Activated naive CD4-positive, alpha-beta T cell treated with anti-CD3 and anti-CD28 coated beads, Interleukin-2, amount 50 U/mL, for 72 hours (primary cell): ENCODE results near the gene OR10J4. TPM values are rescaled to one million over a fixed set of nuclear protein-coding genes. Genes with fewer than 3 reads are reported as not detected.
"Not testable (repeated sequence)": the region's sequence is repeated elsewhere in the genome, so short reads cannot be mapped to it uniquely, and the experiment has no call there.

Source experiments
- ATAC-seq, 2 donors: fragments of 150-1000 bp; cut with Tn5 transposase; 2 replicates each; pipeline ENCODE4 v1.10.0; 2021; ENCODE audit warnings: mild to moderate bottlenecking in 2 of 2, moderate library complexity in 2 of 2
- DNase-seq, 2 donors: peaks; one replicate each; pipeline ENCODE4 v3.0.0; 2021 to 2022; ENCODE audit warnings: low spot score in 2 of 2
- H3K27ac Mint-ChIP-seq, 2 donors: one replicate each; pipeline ENCODE4 v1.8.0; 2022; ENCODE audit warnings: mild to moderate bottlenecking in 2 of 2, mixed read lengths in 2 of 2
- H3K36me3 Mint-ChIP-seq, 2 donors: one replicate each; pipeline ENCODE4 v1.8.0; 2022; ENCODE audit warnings: mixed read lengths in 2 of 2
- H3K9me3 Mint-ChIP-seq, 2 donors: one replicate each; pipeline ENCODE4 v1.8.0; 2022; ENCODE audit warnings: mixed read lengths in 2 of 2
- total RNA-seq, 2 donors: library from RNA; stranded (reverse); gene quantifications; one replicate each; pipeline ENCODE4 v1.2.3, GENCODE V29; 2022

Gene OR10J4
- total RNA-seq, result not detected

- Mint-ChIP-seq H3K27ac (no peak within 1 kb of the TSS), H3K36me3 (no peaks in the 10 kb centered on the region), H3K9me3 (no peaks in the 10 kb centered on the region)
- DNase-seq, result no peak
- no peak for ATAC-seq
These were observed at the start of gene OR10J4 for GRCh38 chr1:159431904-159432303. Gene OR10J4 (plus strand): TSS chr1:159432204.

- peaks cover 0 to 20% of the 10 kb centered on the region in 2 donors for H3K9me3 Mint-ChIP-seq
- H3K27ac Mint-ChIP-seq, result no peak overlapping the region
- DNase-seq (no peak), ATAC-seq (no peak)
- H3K36me3 Mint-ChIP-seq, result no peaks in the 10 kb centered on the region
These were observed 25.2 kb upstream of the OR10J4 start for GRCh38 chr1:159406821-159407220.

- H3K9me3 Mint-ChIP-seq, result peaks cover 0 to 20% of the 10 kb centered on the region in 2 donors
- ATAC-seq, result no peak
- DNase-seq, result no peak
- no peaks in the 10 kb centered on the region for H3K36me3 Mint-ChIP-seq
- H3K27ac Mint-ChIP-seq, result no peak overlapping the region
These were observed 23.1 kb upstream of the OR10J4 start for GRCh38 chr1:159408862-159409400.

GRCh38 chr1:159421821-159422220 is 10.2 kb upstream of the OR10J4 start:
- Mint-ChIP-seq H3K27ac (no peak overlapping the region), H3K9me3 (peaks cover 24 to 28% of the 10 kb centered on the region in 2 donors), H3K36me3 (peaks cover 5 to 21% of the 10 kb centered on the region in 2 donors)
- no peak for DNase-seq
- no peak for ATAC-seq

GRCh38 chr1:159428536-159428935 is 3.5 kb upstream of the OR10J4 start:
- ATAC-seq, result no peak
- no peak for DNase-seq
- no peak overlapping the region for H3K27ac Mint-ChIP-seq
- H3K36me3 Mint-ChIP-seq, result no peaks in the 10 kb centered on the region
- no peaks in the 10 kb centered on the region for H3K9me3 Mint-ChIP-seq

- DNase-seq, result no peak
- Mint-ChIP-seq H3K36me3 (no peaks in the 10 kb centered on the region), H3K27ac (no peak overlapping the region), H3K9me3 (no peaks in the 10 kb centered on the region)
- no peak for ATAC-seq
These were observed 2.7 kb upstream of the OR10J4 start for GRCh38 chr1:159429074-159429861.

GRCh38 chr1:159430985-159431384 is 1.0 kb upstream of the OR10J4 start:
- H3K27ac Mint-ChIP-seq, result no peak overlapping the region
- ATAC-seq (no peak), DNase-seq (no peak)
- no peaks in the 10 kb centered on the region for H3K36me3 Mint-ChIP-seq
- no peaks in the 10 kb centered on the region for H3K9me3 Mint-ChIP-seq

GRCh38 chr1:159436469-159436868 is 4.5 kb downstream of the OR10J4 start:
- Mint-ChIP-seq H3K36me3 (no peaks in the 10 kb centered on the region), H3K9me3 (no peaks in the 10 kb centered on the region), H3K27ac (no peak overlapping the region)
- no peak for DNase-seq
- ATAC-seq, result no peak

GRCh38 chr1:159439422-159439821 is 7.4 kb downstream of the OR10J4 start, which contains the start of gene OR10J1:
Gene OR10J1 (plus strand): TSS chr1:159439722. CDS start chr1:159439792, 70 bp downstream.
- Mint-ChIP-seq H3K9me3 (no peaks in the 10 kb centered on the region), H3K36me3 (no peaks in the 10 kb centered on the region), H3K27ac (no peak within 1 kb of the TSS)
- ATAC-seq, result no peak
- DNase-seq, result no peak

- DNase-seq (no peak), ATAC-seq (no peak)
- H3K36me3 Mint-ChIP-seq, result no peaks in the 10 kb centered on the region
- peaks cover 0 to 5% of the 10 kb centered on the region in 2 donors for H3K9me3 Mint-ChIP-seq
- H3K27ac Mint-ChIP-seq, result no peak overlapping the region
These were observed 9.4 kb downstream of the OR10J4 start for GRCh38 chr1:159441360-159441759.

- Mint-ChIP-seq H3K27ac (no peak overlapping the region), H3K9me3 (peaks cover 0 to 9% of the 10 kb centered on the region in 2 donors), H3K36me3 (peaks cover 0 to 3% of the 10 kb centered on the region in 2 donors)
- DNase-seq (no peak), ATAC-seq (no peak)
These were observed 10.4 kb downstream of the OR10J4 start for GRCh38 chr1:159442428-159442827.

- peaks cover 0 to 10% of the 10 kb centered on the region in 2 donors for H3K36me3 Mint-ChIP-seq
- DNase-seq (no peak), ATAC-seq (no peak)
- H3K9me3 Mint-ChIP-seq, result peaks cover 5 to 17% of the 10 kb centered on the region in 2 donors
- H3K27ac Mint-ChIP-seq, result no peak overlapping the region
These were observed 11.2 kb downstream of the OR10J4 start for GRCh38 chr1:159443066-159443750.

- ATAC-seq (no peak), DNase-seq (no peak)
These were observed 12.5 kb downstream of the OR10J4 start for GRCh38 chr1:159444511-159444910.

GRCh38 chr1:159448181-159448580 is 16.2 kb downstream of the OR10J4 start:
- Mint-ChIP-seq H3K9me3 (peaks cover 12 to 21% of the 10 kb centered on the region in 2 donors), H3K36me3 (peaks cover 0 to 13% of the 10 kb centered on the region in 2 donors), H3K27ac (no peak overlapping the region)
- DNase-seq, result no peak
- ATAC-seq, result no peak

More at GRCh38 chr1:159444511-159444910, 12.5 kb downstream of the OR10J4 start:
- Mint-ChIP-seq H3K9me3 (peaks cover 12 to 18% of the 10 kb centered on the region in 2 donors), H3K27ac (no peak overlapping the region), H3K36me3 (peaks cover 0 to 13% of the 10 kb centered on the region in 2 donors)

- Mint-ChIP-seq H3K36me3 (peaks cover 0 to 19% of the 10 kb centered on the region in 2 donors), H3K9me3 (peaks cover 17 to 27% of the 10 kb centered on the region in 2 donors)
- not testable (repeated sequence) for ATAC-seq, DNase-seq, H3K27ac Mint-ChIP-seq
These were observed 17.6 kb downstream of the OR10J4 start for GRCh38 chr1:159449605-159450004.

GRCh38 chr1:159459551-159459950 is 27.5 kb downstream of the OR10J4 start:
- Mint-ChIP-seq H3K27ac (no peak overlapping the region), H3K9me3 (peaks cover 8 to 14% of the 10 kb centered on the region in 2 donors), H3K36me3 (peaks cover 6 to 8% of the 10 kb centered on the region in 2 donors)
- DNase-seq, result no peak
- ATAC-seq, result no peak

- H3K36me3 Mint-ChIP-seq, result peaks cover 6 to 8% of the 10 kb centered on the region in 2 donors
These were observed 33.2 kb downstream of the OR10J4 start for GRCh38 chr1:159465191-159465603.

More at GRCh38 chr1:159465191-159465603, 33.2 kb downstream of the OR10J4 start:
- no peak for ATAC-seq
- no peak for DNase-seq
- Mint-ChIP-seq H3K27ac (no peak overlapping the region), H3K9me3 (peaks cover 11 to 14% of the 10 kb centered on the region in 2 donors)
